ENCODE data around the gene TCEA2. TPM values are rescaled to one million over a fixed set of nuclear protein-coding genes. Genes with fewer than 3 reads are reported as not detected.

TCEA2 gene
- total and polyA plus RNA-seq, 7 donors: 2.1 to 50.5 (median 41.7) TPM

DNA sequence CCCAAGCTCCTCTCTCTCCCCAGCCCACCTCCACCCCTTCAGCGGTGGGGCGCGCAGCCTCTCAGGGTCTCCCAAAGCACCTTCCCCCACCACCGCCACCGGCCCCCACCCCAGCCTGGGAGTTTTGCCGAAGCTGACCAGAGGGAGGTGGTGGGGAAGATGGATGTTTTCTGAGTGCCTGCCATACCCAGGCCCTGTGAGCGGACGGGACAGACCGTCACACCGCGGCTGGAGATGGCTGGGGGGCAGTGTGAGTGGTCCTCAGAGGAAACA, 21.3 kb upstream of the TCEA2 start:
- no peak for TF ChIP-seq POLR2AphosphoS5 (IDR thresholded peaks at IDR 0.05)
- TF ChIP-seq, protein P1, sequence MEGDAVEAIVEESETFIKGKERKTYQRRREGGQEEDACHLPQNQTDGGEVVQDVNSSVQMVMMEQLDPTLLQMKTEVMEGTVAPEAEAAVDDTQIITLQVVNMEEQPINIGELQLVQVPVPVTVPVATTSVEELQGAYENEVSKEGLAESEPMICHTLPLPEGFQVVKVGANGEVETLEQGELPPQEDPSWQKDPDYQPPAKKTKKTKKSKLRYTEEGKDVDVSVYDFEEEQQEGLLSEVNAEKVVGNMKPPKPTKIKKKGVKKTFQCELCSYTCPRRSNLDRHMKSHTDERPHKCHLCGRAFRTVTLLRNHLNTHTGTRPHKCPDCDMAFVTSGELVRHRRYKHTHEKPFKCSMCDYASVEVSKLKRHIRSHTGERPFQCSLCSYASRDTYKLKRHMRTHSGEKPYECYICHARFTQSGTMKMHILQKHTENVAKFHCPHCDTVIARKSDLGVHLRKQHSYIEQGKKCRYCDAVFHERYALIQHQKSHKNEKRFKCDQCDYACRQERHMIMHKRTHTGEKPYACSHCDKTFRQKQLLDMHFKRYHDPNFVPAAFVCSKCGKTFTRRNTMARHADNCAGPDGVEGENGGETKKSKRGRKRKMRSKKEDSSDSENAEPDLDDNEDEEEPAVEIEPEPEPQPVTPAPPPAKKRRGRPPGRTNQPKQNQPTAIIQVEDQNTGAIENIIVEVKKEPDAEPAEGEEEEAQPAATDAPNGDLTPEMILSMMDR (IDR thresholded peaks at IDR 0.05): no peak
- TF ChIP-seq EP300 (IDR thresholded peaks at IDR 0.05): no peak
- no peak for TF ChIP-seq POLR2A (IDR thresholded peaks at IDR 0.05)
- Histone ChIP-seq H3K4me3 (peak overlapping the region in 2 of 4 donors; percentile 39 to 45), H3K27ac (peak overlapping the region in 3 of 4 donors; percentile 48 to 69 (median 51)), H3K4me1 (peaks cover 0 to 40% (median 33%) of the 10 kb centered on the region in 4 donors), H3K9me3 (no peaks in the 10 kb centered on the region), H3K36me3 (no peaks in the 10 kb centered on the region), H3K27me3 (peaks cover 44 to 99% (median 90%) of the 10 kb centered on the region in 3 donors)
- intact Hi-C loops (cut with DNase I): no loop called here
- 15 to 45% methylated on average over 11 of the region's 11 CpGs for whole genome bisulfite sequencing, 2 donors
- no peak for DNase-seq

DNA sequence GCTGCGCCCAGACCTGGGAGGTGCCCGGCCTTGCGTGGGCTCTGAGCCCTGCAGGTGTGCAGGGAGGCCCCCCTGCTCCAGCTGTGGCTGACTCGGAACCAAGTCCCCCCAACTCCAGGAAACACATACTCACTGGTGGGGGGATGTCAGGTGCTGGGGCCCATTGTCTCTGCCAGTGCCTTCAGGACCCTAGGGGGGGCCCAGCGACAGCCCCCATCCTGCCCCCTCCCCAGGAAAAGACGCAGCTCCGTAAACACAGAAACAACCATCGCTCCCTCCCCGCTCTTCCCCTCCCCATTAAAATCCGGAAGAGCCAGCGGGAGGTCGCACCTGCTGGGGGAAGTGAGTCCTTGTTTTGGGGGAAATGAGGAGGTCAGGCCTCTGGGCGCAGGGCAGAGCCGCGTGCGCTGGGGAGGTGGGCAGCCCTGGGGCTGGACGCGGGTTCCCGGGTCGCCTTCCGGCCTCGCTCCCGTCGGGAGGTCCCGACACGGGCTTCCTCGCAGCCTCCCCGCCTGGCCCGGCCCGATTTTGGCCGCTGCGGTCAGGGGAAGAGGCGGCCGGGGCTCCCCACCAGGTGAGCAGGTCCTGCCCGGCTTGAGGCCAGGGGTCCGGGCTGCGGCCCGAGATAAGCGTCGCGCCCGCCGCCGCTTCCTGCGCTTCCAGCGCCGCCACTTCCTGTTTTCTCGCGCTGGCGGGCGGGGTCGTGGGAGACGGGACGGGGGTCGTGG, 20.8 kb upstream of the TCEA2 start:
- intact Hi-C loops (cut with DNase I): no loop called here
- Histone ChIP-seq H3K27me3 (peaks cover 46 to 99% (median 90%) of the 10 kb centered on the region in 3 donors), H3K4me1 (peaks cover 0 to 40% (median 33%) of the 10 kb centered on the region in 4 donors), H3K4me3 (peak overlapping the region in 3 of 4 donors; percentile 16 to 45 (median 39)), H3K36me3 (no peaks in the 10 kb centered on the region), H3K9me3 (no peaks in the 10 kb centered on the region), H3K27ac (peak overlapping the region; percentile 10 to 69 (median 50))
- peak in 1 of 4 donors; percentile 7 for TF ChIP-seq POLR2AphosphoS5 (IDR thresholded peaks at IDR 0.05)
- TF ChIP-seq POLR2A (IDR thresholded peaks at IDR 0.05): no peak
- WGBS, 2 donors: 1 to 4% methylated on average over 55 of the region's 55 CpGs
- no peak for DNase-seq

DNA sequence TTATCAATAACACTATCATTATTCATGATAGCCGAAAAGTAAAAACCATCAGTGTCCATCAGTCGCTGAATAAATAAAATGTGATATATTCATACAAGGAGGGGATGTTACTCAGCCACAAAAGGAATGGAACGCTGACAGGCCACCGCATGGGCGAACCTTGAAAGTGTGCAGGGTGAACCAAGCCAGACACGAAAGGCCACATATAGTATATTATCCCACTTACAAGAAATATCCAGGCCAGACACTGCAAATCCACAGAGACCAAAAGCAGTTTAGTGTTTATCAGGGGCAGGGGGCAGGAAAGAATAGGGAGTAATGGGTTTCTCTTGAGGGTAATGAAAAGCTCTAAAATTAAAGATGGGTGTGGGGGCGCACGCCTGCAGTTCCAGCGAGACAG, 19.2 kb upstream of the TCEA2 start:
- DNase-seq: no peak
- Histone ChIP-seq H3K27ac (no peak overlapping the region), H3K4me3 (no peak overlapping the region), H3K27me3 (peaks cover 49 to 99% (median 89%) of the 10 kb centered on the region in 3 donors), H3K4me1 (peaks cover 0 to 34% (median 27%) of the 10 kb centered on the region in 4 donors), H3K36me3 (no peaks in the 10 kb centered on the region), H3K9me3 (no peaks in the 10 kb centered on the region)
- TF ChIP-seq, protein P1 (IDR thresholded peaks at IDR 0.05): no peak
- TF ChIP-seq EP300 (IDR thresholded peaks at IDR 0.05): no peak
- TF ChIP-seq POLR2AphosphoS5 (IDR thresholded peaks at IDR 0.05): no peak
- TF ChIP-seq POLR2A (IDR thresholded peaks at IDR 0.05): no peak
- intact Hi-C loops (cut with DNase I): no loop called here
- 74 to 84% methylated on average over 9 of the region's 9 CpGs for WGBS, 2 donors

DNA sequence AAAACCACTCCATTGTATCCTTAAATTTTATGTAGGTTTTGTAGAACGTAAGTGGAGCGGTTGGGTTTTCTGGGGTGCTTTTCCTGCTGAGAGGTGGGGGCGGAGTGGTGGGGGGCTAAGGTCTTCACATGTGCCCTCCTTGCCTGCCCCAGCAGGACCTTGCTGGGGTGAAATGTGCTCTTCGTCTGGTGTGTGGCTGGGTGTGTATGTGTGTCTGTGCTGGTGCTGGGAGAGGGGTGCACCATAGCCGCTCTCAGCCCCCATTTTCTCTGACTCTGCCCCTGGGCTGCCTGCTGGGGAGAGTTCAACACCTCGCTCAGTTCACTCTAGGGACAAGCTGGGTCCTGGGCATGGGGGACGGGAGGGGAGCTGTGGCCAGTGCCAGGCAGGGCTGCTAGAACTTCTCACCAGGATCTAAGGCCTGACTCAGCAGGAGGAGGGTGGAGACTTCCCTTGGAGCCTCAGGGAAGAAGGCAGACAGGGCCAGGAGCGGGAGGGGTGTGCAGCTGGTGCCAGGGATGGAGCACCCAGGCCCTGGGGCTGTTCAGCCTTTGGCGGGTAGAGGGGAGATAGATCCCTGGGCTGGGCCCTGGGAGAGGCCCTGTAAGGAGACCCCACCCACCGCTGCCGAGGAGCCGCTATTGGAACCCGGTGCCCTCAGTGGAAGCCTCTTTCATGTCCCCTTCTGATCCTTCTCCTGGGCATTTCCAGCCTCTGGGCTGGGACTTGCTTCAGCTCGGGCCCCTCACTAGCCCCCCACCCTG, 18.3 kb upstream of the TCEA2 start:
- no peak for TF ChIP-seq POLR2AphosphoS5 (IDR thresholded peaks at IDR 0.05)
- no peak for TF ChIP-seq POLR2A (IDR thresholded peaks at IDR 0.05)
- no peak for TF ChIP-seq EP300 (IDR thresholded peaks at IDR 0.05)
- TF ChIP-seq, protein P1 (IDR thresholded peaks at IDR 0.05): no peak
- H3K27ac ChIP-seq: peak overlapping the region in 2 of 4 donors; percentile 19 to 30
- no peaks in the 10 kb centered on the region for H3K9me3 ChIP-seq
- no peak overlapping the region for H3K4me3 ChIP-seq
- intact Hi-C loops (cut with DNase I): no loop called here
- no peaks in the 10 kb centered on the region for H3K36me3 ChIP-seq
- 60 to 74% methylated on average over 14 of the region's 14 CpGs for WGBS, 2 donors
- no peak for DNase-seq
- peaks cover 50 to 96% (median 88%) of the 10 kb centered on the region in 3 donors for H3K27me3 ChIP-seq
- peaks cover 0 to 32% (median 24%) of the 10 kb centered on the region in 4 donors for H3K4me1 ChIP-seq

DNA sequence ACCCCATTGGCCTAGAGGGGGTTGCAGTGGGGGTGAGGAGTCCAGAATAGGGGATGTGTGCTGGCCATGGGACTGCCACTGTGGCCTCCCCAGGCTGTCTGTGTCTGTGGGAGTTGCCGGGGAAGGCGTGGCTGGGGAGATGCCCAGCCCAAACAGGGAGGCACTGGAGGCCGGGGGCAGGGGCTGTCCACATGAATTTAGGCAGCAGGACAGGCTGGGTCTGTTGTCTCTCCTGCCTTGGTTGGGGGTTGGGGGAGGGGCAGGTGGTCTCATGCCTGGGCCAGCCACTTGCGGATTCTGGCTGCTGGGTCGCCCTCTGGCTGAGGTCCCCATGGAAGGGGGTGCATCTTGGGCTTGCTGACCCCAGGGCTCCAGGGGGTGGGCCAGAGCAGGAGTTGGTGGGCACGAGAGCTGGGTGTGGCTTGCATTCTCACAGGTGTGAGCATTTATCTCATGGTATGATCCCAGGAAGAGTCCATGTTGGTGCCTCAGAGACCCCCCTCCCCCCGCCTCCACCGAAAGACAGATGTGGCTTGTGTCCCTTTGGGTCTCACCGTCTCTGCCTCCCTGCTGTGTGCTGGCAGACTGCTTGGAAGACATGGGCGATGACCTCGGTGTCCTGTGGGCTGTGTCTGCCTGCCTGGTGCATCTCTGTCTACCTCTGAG, 17.5 kb upstream of the TCEA2 start:
- peaks cover 48 to 96% (median 88%) of the 10 kb centered on the region in 3 donors for H3K27me3 ChIP-seq
- TF ChIP-seq POLR2A (IDR thresholded peaks at IDR 0.05): no peak
- no peak for TF ChIP-seq EP300 (IDR thresholded peaks at IDR 0.05)
- TF ChIP-seq, protein P1 (IDR thresholded peaks at IDR 0.05): no peak
- no peak for TF ChIP-seq POLR2AphosphoS5 (IDR thresholded peaks at IDR 0.05)
- intact Hi-C loops (cut with DNase I): no loop called here
- H3K9me3 ChIP-seq: no peaks in the 10 kb centered on the region
- H3K36me3 ChIP-seq: no peaks in the 10 kb centered on the region
- peak overlapping the region in 2 of 4 donors; percentile 19 to 30 for H3K27ac ChIP-seq
- DNase-seq: no peak
- 51 to 72% methylated on average over 11 of the region's 11 CpGs for WGBS, 2 donors
- no peak overlapping the region for H3K4me3 ChIP-seq
- peaks cover 0 to 35% (median 26%) of the 10 kb centered on the region in 4 donors for H3K4me1 ChIP-seq

Measured in sigmoid colon (tissue), 7 donors.